BLaER1 (cell line): ENCODE results near the gene TGFBR3.

Source experiments
- H3K27ac ChIP-seq: shearing (Covaris generic); formaldehyde crosslinking; 2 replicates; pipeline ENCODE4 v1.8.1; 2022
- H3K27me3 ChIP-seq: shearing (Covaris generic); formaldehyde crosslinking; 2 replicates; pipeline ENCODE4 v1.8.1; 2022
- H3K36me3 ChIP-seq: shearing (Covaris generic); formaldehyde crosslinking; 2 replicates; pipeline ENCODE4 v1.8.1; 2022
- H3K4me1 ChIP-seq: shearing (Covaris generic); formaldehyde crosslinking; 2 replicates; pipeline ENCODE4 v1.8.1; 2022
- H3K4me2 ChIP-seq: shearing (Covaris generic); formaldehyde crosslinking; 2 replicates; pipeline ENCODE4 v1.8.1; 2022
- H3K4me3 ChIP-seq: shearing (Covaris generic); formaldehyde crosslinking; 2 replicates; pipeline ENCODE4 v1.8.1; 2022
- H3K9ac ChIP-seq: shearing (Covaris generic); formaldehyde crosslinking; 2 replicates; pipeline ENCODE4 v1.8.1; 2022
- H3K9me3 ChIP-seq: shearing (Covaris generic); formaldehyde crosslinking; 2 replicates; pipeline ENCODE4 v1.8.1; 2022
- H4K20me1 ChIP-seq: shearing (Covaris generic); formaldehyde crosslinking; 2 replicates; pipeline ENCODE4 v1.8.1; 2022
- Cebpa-rat ChIP-seq: shearing (Covaris generic); IDR thresholded peaks from 2 replicates; pipeline ENCODE4 v1.8.1; 2022

The TGFBR3 gene

DNA sequence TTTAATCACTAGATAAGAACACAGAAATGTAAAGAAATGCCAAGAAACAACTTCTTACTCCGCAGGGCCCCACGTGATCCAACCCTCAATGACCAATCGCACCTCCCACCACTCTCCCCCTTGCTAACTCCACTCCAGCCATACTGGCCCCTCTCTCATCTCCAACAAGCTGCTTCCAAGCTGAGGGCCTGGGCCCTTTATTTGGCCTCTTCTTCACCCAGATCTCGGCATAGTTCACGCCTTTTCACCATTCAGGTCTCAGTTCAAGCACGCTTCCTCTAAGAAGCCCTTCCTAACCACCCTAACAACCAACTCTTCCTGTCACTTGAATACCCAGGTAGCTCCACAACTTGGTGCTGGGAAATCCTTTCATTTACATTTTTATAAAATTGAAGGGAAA is 110.7 kb downstream of the TGFBR3 start:
- Histone ChIP-seq H3K4me2 (no peak overlapping the region), H3K9ac (no peak overlapping the region), H3K27ac (no peak overlapping the region), H3K27me3 (no peaks in the 10 kb centered on the region), H3K4me1 (peaks cover 7% of the 10 kb centered on the region), H4K20me1 (no peaks in the 10 kb centered on the region), H3K4me3 (no peak overlapping the region), H3K9me3 (no peaks in the 10 kb centered on the region), H3K36me3 (no peaks in the 10 kb centered on the region)
- TF ChIP-seq Cebpa-rat = no peak

- Histone ChIP-seq H3K9me3 (no peaks in the 10 kb centered on the region), H3K36me3 (no peaks in the 10 kb centered on the region), H3K27ac (no peak overlapping the region), H3K4me3 (no peak overlapping the region), H3K9ac (no peak overlapping the region), H4K20me1 (no peaks in the 10 kb centered on the region), H3K27me3 (no peaks in the 10 kb centered on the region), H3K4me2 (no peak overlapping the region), H3K4me1 (peaks cover 13% of the 10 kb centered on the region)
- TF ChIP-seq Cebpa-rat = no peak
Measured at GRCh38 chr1:91774520-91775203, 111.3 kb downstream of the TGFBR3 start.

GRCh38 chr1:91771717-91772116 is 114.2 kb downstream of the TGFBR3 start:
- Histone ChIP-seq H3K4me3 (no peak overlapping the region), H3K27me3 (no peaks in the 10 kb centered on the region), H3K36me3 (no peaks in the 10 kb centered on the region), H3K9me3 (no peaks in the 10 kb centered on the region), H4K20me1 (no peaks in the 10 kb centered on the region), H3K4me1 (peaks cover 27% of the 10 kb centered on the region), H3K9ac (no peak overlapping the region), H3K27ac (no peak overlapping the region), H3K4me2 (no peak overlapping the region)
- no peak for TF ChIP-seq Cebpa-rat

- Histone ChIP-seq H3K4me3 (no peak overlapping the region), H3K4me2 (no peak overlapping the region; the same call in 1 of the 2 replicates), H3K27ac (no peak overlapping the region), H3K9me3 (no peaks in the 10 kb centered on the region), H4K20me1 (no peaks in the 10 kb centered on the region), H3K27me3 (no peaks in the 10 kb centered on the region), H3K36me3 (no peaks in the 10 kb centered on the region), H3K9ac (no peak overlapping the region), H3K4me1 (peaks cover 27% of the 10 kb centered on the region)
- TF ChIP-seq Cebpa-rat = no peak
Measured at GRCh38 chr1:91770667-91771268, 115.2 kb downstream of the TGFBR3 start.

GRCh38 chr1:91769742-91770141 is 116.2 kb downstream of the TGFBR3 start:
- Histone ChIP-seq H3K27ac (peak overlapping the region; percentile 43; the same call in 1 of the 2 replicates), H4K20me1 (no peaks in the 10 kb centered on the region), H3K36me3 (peaks cover 3% of the 10 kb centered on the region; the same call in 1 of the 2 replicates), H3K9ac (no peak overlapping the region), H3K4me2 (peak overlapping the region; percentile 77), H3K4me3 (no peak overlapping the region), H3K27me3 (no peaks in the 10 kb centered on the region), H3K9me3 (no peaks in the 10 kb centered on the region), H3K4me1 (peaks cover 27% of the 10 kb centered on the region)
- TF ChIP-seq Cebpa-rat = no peak

- H3K4me3 ChIP-seq = no peak overlapping the region
- H3K36me3 ChIP-seq = peaks cover 6% of the 10 kb centered on the region; the same call in 1 of the 2 replicates
- H3K9me3 ChIP-seq = no peaks in the 10 kb centered on the region
- TF ChIP-seq Cebpa-rat = no peak
- H3K27me3 ChIP-seq = no peaks in the 10 kb centered on the region
- H3K9ac ChIP-seq = no peak overlapping the region
- no peaks in the 10 kb centered on the region for H4K20me1 ChIP-seq
- peak overlapping the region; percentile 77 for H3K4me2 ChIP-seq
- H3K27ac ChIP-seq = peak overlapping the region; percentile 43; the same call in 1 of the 2 replicates
- H3K4me1 ChIP-seq = peaks cover 27% of the 10 kb centered on the region
Measured at GRCh38 chr1:91768786-91769725, 116.9 kb downstream of the TGFBR3 start.

GRCh38 chr1:91768120-91768519 is 117.8 kb downstream of the TGFBR3 start:
- no peak overlapping the region for H3K9ac ChIP-seq
- no peaks in the 10 kb centered on the region for H4K20me1 ChIP-seq
- no peak for TF ChIP-seq Cebpa-rat
- H3K27me3 ChIP-seq = no peaks in the 10 kb centered on the region
- H3K27ac ChIP-seq = no peak overlapping the region
- no peaks in the 10 kb centered on the region for H3K9me3 ChIP-seq
- peaks cover 27% of the 10 kb centered on the region for H3K4me1 ChIP-seq
- H3K4me3 ChIP-seq = no peak overlapping the region
- H3K4me2 ChIP-seq = 0 out of 2 replicates have a peak overlapping the region, but pooled peaks have one; percentile 77
- peaks cover 6% of the 10 kb centered on the region; the same call in 1 of the 2 replicates for H3K36me3 ChIP-seq

DNA sequence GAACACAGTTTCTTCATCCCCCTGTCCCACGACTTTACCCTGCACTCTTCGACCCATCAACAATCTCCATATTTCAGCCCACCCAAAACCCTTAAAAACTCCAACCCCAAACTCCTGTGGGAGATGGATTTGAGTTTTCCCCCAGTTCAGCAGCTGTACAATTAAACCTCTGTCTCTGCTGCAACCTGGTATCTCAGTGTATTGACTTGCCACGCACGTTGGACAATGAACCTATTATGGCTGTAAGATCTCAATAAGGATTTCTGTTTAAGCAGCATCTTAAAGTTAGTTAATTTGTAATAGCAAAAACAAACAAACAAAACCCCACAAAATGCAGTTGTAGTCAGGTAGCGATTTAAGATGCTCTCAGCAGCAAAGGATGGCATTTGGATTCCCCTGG is 119.1 kb downstream of the TGFBR3 start:
- no peaks in the 10 kb centered on the region for H3K27me3 ChIP-seq
- H3K4me2 ChIP-seq = no peak overlapping the region
- no peak overlapping the region for H3K4me3 ChIP-seq
- no peak overlapping the region for H3K9ac ChIP-seq
- H4K20me1 ChIP-seq = no peaks in the 10 kb centered on the region
- no peak for TF ChIP-seq Cebpa-rat
- H3K4me1 ChIP-seq = peaks cover 27% of the 10 kb centered on the region
- no peak overlapping the region for H3K27ac ChIP-seq
- H3K9me3 ChIP-seq = no peaks in the 10 kb centered on the region
- H3K36me3 ChIP-seq = peaks cover 6% of the 10 kb centered on the region; the same call in 1 of the 2 replicates

GRCh38 chr1:91765880-91766443 is 120.0 kb downstream of the TGFBR3 start:
- H3K36me3 ChIP-seq = peaks cover 6% of the 10 kb centered on the region; the same call in 1 of the 2 replicates

More at GRCh38 chr1:91765880-91766443, 120.0 kb downstream of the TGFBR3 start:
- Histone ChIP-seq H3K9me3 (no peaks in the 10 kb centered on the region), H3K27me3 (no peaks in the 10 kb centered on the region), H3K4me2 (no peak overlapping the region), H4K20me1 (no peaks in the 10 kb centered on the region), H3K27ac (no peak overlapping the region), H3K4me1 (peaks cover 35% of the 10 kb centered on the region), H3K9ac (no peak overlapping the region), H3K4me3 (no peak overlapping the region)
- TF ChIP-seq Cebpa-rat = 0 out of 2 replicates have a peak, but pooled peaks have one; percentile 16
